IMR-90 (cell line): Measurements from ENCODE around the gene CFAP58. TPM values are rescaled to one million over a fixed set of nuclear protein-coding genes. Genes with fewer than 3 reads are reported as not detected.

Experiments used
- ATAC-seq: fragments of 200-7000 bp; cut with Tn5 transposase; 2 replicates; pipeline ENCODE4 v1.9.1; 2020; ENCODE audit warnings: low read depth, mild to moderate bottlenecking, moderate library complexity
- BruUV-seq: library from RNA; stranded (reverse); fragments of 400-500 nt; replicated peaks from 2 replicates; lab custom pipeline; 2021; lab: Mats Ljungman, UMichigan
- CTCF ChIA-PET: fragments of 300-600 bp; formaldehyde crosslinking; extraction: SDS; loops from one replicate; lab custom pipeline; 2021; ENCODE audit warnings: antibody characterized with exemption; lab: Yijun Ruan, JAX
- POLR2A ChIA-PET: fragments of 300-600 bp; sonication (Branson Sonifier 250); formaldehyde crosslinking; loops from one replicate; lab custom pipeline; 2022; ENCODE audit warnings: antibody characterized with exemption; ENCODE audit not compliant: unreplicated experiment; lab: Charles Lee
- DNase-seq: peaks from one replicate; pipeline ENCODE4 v3.0.0; 2013
- H2AFZ ChIP-seq: replicated peaks from 2 replicates; pipeline ENCODE3; 2013; ENCODE audit warnings: low read length, mild to moderate bottlenecking; ENCODE audit not compliant: poor library complexity
- H2AK5ac ChIP-seq: 2 replicates; pipeline ENCODE4 v1.6.1; 2013; ENCODE audit warnings: low read depth, low read length, inconsistent platforms
- H2AK9ac ChIP-seq: replicated peaks from 2 replicates; pipeline ENCODE3; 2013; ENCODE audit warnings: mild to moderate bottlenecking, low read depth, low read length, moderate library complexity; ENCODE audit not compliant: poor library complexity
- H2BK120ac ChIP-seq: 2 replicates; pipeline ENCODE4 v1.6.1; 2013; ENCODE audit warnings: low read depth, low read length, inconsistent platforms
- H2BK15ac ChIP-seq: 3 replicates; pipeline ENCODE4 v1.6.1; 2013; ENCODE audit warnings: low read depth, low read length, inconsistent platforms
- H2BK20ac ChIP-seq: 2 replicates; pipeline ENCODE4 v1.6.1; 2013; ENCODE audit warnings: low read depth, mild to moderate bottlenecking, inconsistent platforms, low read length, moderate library complexity
- H2BK5ac ChIP-seq: 2 replicates; pipeline ENCODE4 v1.6.1; 2013; ENCODE audit warnings: mild to moderate bottlenecking, low read depth, low read length, inconsistent platforms; ENCODE audit not compliant: poor library complexity, severe bottlenecking
- H3K14ac ChIP-seq: replicated peaks from 2 replicates; pipeline ENCODE4 v1.6.1; 2013; ENCODE audit warnings: low read depth, low read length, inconsistent platforms
- H3K18ac ChIP-seq: 2 replicates; pipeline ENCODE4 v1.6.1; 2013; ENCODE audit warnings: low read depth, low read length, control low read depth
- H3K23ac ChIP-seq: 2 replicates; pipeline ENCODE4 v1.6.1; 2013; ENCODE audit warnings: low read depth, low read length, inconsistent platforms
- H3K27ac ChIP-seq: 2 replicates; pipeline ENCODE4 v1.5.1; 2013; ENCODE audit warnings: mild to moderate bottlenecking, control low read depth, low read length; ENCODE audit not compliant: insufficient read depth
- H3K27me3 ChIP-seq: 2 replicates; pipeline ENCODE4 v1.6.1; 2013; ENCODE audit warnings: low read length; ENCODE audit not compliant: control insufficient read depth, insufficient read depth
- H3K36me3 ChIP-seq: 2 replicates; pipeline ENCODE4 v1.6.1; 2013; ENCODE audit warnings: low read length, mixed read lengths; ENCODE audit not compliant: control insufficient read depth, insufficient read depth
- H3K4ac ChIP-seq: 2 replicates; pipeline ENCODE4 v1.6.1; 2013; ENCODE audit warnings: low read depth, low read length, inconsistent platforms
- H3K4me1 ChIP-seq: 2 replicates; pipeline ENCODE4 v1.6.1; 2013; ENCODE audit warnings: low read length, mixed read lengths; ENCODE audit not compliant: control insufficient read depth, insufficient read depth
- H3K4me2 ChIP-seq: 2 replicates; pipeline ENCODE4 v1.6.1; 2013; ENCODE audit warnings: low read depth, mild to moderate bottlenecking, control low read depth, low read length, moderate library complexity
- H3K4me3 ChIP-seq: 2 replicates; pipeline ENCODE4 v1.5.1; 2013; ENCODE audit warnings: low read depth, mild to moderate bottlenecking, control low read depth, low read length, moderate library complexity; ENCODE audit not compliant: insufficient read depth
- H3K56ac ChIP-seq: 2 replicates; pipeline ENCODE4 v1.6.1; 2013; ENCODE audit warnings: low read length, inconsistent platforms; ENCODE audit not compliant: insufficient read depth; ENCODE audit errors: extremely low read depth
- H3K79me1 ChIP-seq, 2 experiments: 2 replicates each; pipeline ENCODE4 v1.6.1; 2013; ENCODE audit warnings: low read length in 2 of 2, inconsistent platforms in 1 of 2, low read depth in 1 of 2
- H3K9ac ChIP-seq: 2 replicates; pipeline ENCODE4 v1.6.1; 2013; ENCODE audit warnings: low read depth, low read length, control low read depth
- H3K9me1 ChIP-seq: 2 replicates; pipeline ENCODE4 v1.6.1; 2013; ENCODE audit warnings: low read length, inconsistent platforms; ENCODE audit not compliant: insufficient read depth
- H3K9me3 ChIP-seq: 2 replicates; pipeline ENCODE4 v1.6.1; 2013; ENCODE audit warnings: low read length; ENCODE audit not compliant: control insufficient read depth, insufficient read depth
- H4K20me1 ChIP-seq: 2 replicates; pipeline ENCODE4 v1.6.1; 2013; ENCODE audit warnings: low read length, inconsistent platforms; ENCODE audit not compliant: insufficient read depth
- H4K5ac ChIP-seq: 2 replicates; pipeline ENCODE4 v1.6.1; 2013; ENCODE audit warnings: mild to moderate bottlenecking, low read depth, low read length, control low read depth
- H4K8ac ChIP-seq, 2 experiments: 2 replicates each; pipeline ENCODE4 v1.6.1; 2013; ENCODE audit warnings: low read depth in 2 of 2, low read length in 2 of 2, control low read depth in 1 of 2, inconsistent platforms in 1 of 2
- H4K91ac ChIP-seq: 2 replicates; pipeline ENCODE4 v1.6.1; 2013; ENCODE audit warnings: low read depth, low read length, inconsistent platforms; ENCODE audit not compliant: insufficient read depth
- RAD21 ChIP-seq: IDR thresholded peaks from 2 replicates; pipeline ENCODE4 v1.6.1; 2012; ENCODE audit warnings: low read length, improper control_type of control experiment
- WGBS, 2 experiments: methylation state at CpG; one replicate each; pipeline versions ENCODE4 v1.1.5 to v1.1.7; 2013; ENCODE audit warnings: missing lambda C conversion rate in 2 of 2; ENCODE audit not compliant: insufficient read length in 1 of 2; ENCODE audit errors: extremely low coverage in 2 of 2; 5-methylcytosine and 5-hydroxymethylcytosine counted together
- dilution Hi-C: fragments of 300-500 bp; cut with HindIII; formaldehyde crosslinking; loops from one replicate; pipeline ENCODE4 v1.14.3; 2018; ENCODE audit warnings: low sequenced_read_pairs; ENCODE audit not compliant: unreplicated experiment
- in situ Hi-C: fragments of 300-500 bp; cut with MboI; formaldehyde crosslinking; loops from 3 replicates; pipeline ENCODE4 v1.14.3; 2019; ENCODE audit warnings: low sequenced_read_pairs, inconsistent platforms, mixed read lengths
- intact Hi-C: fragments of 100-400 bp; cut with micrococcal nuclease; formaldehyde crosslinking; loops from 2 replicates; pipeline ENCODE4 v1.10.0; 2022
- polyA plus RNA-seq, 3 experiments: library from polyadenylated mRNA; depleted of rRNA; stranded (reverse); fragments of >200 nt; gene quantifications; 2 replicates each; pipeline ENCODE4 v1.2.3, GENCODE V29; 2012; ENCODE audit warnings: low replicate concordance in 1 of 3
- total RNA-seq: library from RNA; depleted of rRNA; stranded (reverse); fragments of >200 nt; gene quantifications from 2 replicates; pipeline ENCODE4 v1.2.3, GENCODE V29; 2012

CFAP58 gene
- total and polyA plus RNA-seq, 2 of the 4 experiments (the other 2 are of a cell fraction), result 0.36 to 0.72 TPM

DNA sequence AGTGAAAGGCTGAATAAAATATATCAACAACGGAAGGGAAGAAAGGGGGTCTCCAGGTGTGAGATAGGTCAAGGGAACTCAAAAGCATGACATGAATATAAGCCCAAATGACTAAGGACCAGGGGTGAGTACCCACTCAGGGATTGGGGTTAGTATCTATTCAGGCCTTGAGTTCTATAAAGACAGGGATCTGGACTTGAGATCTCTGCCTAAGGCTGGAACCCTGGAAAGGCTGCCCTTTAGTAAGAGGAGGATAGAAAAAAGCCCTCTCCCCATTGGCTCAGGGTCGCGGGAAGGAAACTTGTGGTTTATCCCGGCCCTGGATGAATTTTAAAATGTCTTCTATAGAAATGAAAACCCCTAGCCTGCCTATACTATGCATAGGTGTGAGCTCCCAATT lies 13.0 kb upstream of the CFAP58 start:
- no peak overlapping the region for H2BK20ac ChIP-seq
- H3K4ac ChIP-seq, result no peak overlapping the region; the same call in 1 of the 2 replicates
- H2BK5ac ChIP-seq, result no peak overlapping the region
- H3K14ac ChIP-seq, result no peak overlapping the region
- DNase-seq, result no peak
- H4K91ac ChIP-seq, result no peak overlapping the region
- no peak for ATAC-seq
- H4K20me1 ChIP-seq, result peaks cover 14% of the 10 kb centered on the region
- no peak overlapping the region for H2AK5ac ChIP-seq
- intact Hi-C loops, result no loop called here
- WGBS, 2 experiments, result 100% methylated on average over 1 of the region's 4 CpGs; no CpG with 5 or more reads in 1 of the 2 experiments
- peaks cover 6 to 22% of the 10 kb centered on the region in 2 experiments; a peak in 3 of 4 replicates for H3K79me1 ChIP-seq
- H4K5ac ChIP-seq, result no peak overlapping the region
- H3K27me3 ChIP-seq, result no peaks in the 10 kb centered on the region
- H3K9me1 ChIP-seq, result peaks cover 13% of the 10 kb centered on the region
- no peaks in the 10 kb centered on the region for H3K36me3 ChIP-seq
- no peak overlapping the region; the same call in 1 of the 2 replicates for H3K23ac ChIP-seq
- H2AK9ac ChIP-seq, result peak overlapping the region; percentile 23
- no TSS peak for BruUV-seq
- no peaks in the 10 kb centered on the region for H3K9me3 ChIP-seq
- no peak overlapping the region for H4K8ac ChIP-seq
- H2AFZ ChIP-seq, result no peak overlapping the region
- no peak overlapping the region for H3K18ac ChIP-seq
- no peak for TF ChIP-seq RAD21
- H2BK120ac ChIP-seq, result no peak overlapping the region
- H3K56ac ChIP-seq, result no peak overlapping the region
- H3K4me3 ChIP-seq, result no peak overlapping the region
- peaks cover 16% of the 10 kb centered on the region for H3K4me1 ChIP-seq
- no peak overlapping the region for H3K27ac ChIP-seq
- H3K9ac ChIP-seq, result no peak overlapping the region
- no peak overlapping the region for H2BK15ac ChIP-seq
- dilution Hi-C loops, result no loop called here
- ChIA-PET CTCF (interaction anchor here (0.9 to 1.8 kb wide), 3 partner anchors 35 to 51 kb away, joined by 3 to 5 read pairs (median 5); no protein-coding TSS in a partner anchor), POLR2A (interaction anchor here (0.5 kb wide), 1 partner anchor 220 kb away, joined by 8 read pairs; no protein-coding TSS in a partner anchor)
- in situ Hi-C loops, result no loop called here
- H3K4me2 ChIP-seq, result no peak overlapping the region
